GDM1 (cell line): ENCODE results near the gene EPHX1.
"Not testable (repeated sequence)": the region's sequence is repeated elsewhere in the genome, so short reads cannot be mapped to it uniquely, and the experiment has no call there.

ENCODE experiments used
- DNase-seq: peaks from one replicate; lab custom pipeline; 2025; lab: John Stamatoyannopoulos, UW

EPHX1 gene

DNA sequence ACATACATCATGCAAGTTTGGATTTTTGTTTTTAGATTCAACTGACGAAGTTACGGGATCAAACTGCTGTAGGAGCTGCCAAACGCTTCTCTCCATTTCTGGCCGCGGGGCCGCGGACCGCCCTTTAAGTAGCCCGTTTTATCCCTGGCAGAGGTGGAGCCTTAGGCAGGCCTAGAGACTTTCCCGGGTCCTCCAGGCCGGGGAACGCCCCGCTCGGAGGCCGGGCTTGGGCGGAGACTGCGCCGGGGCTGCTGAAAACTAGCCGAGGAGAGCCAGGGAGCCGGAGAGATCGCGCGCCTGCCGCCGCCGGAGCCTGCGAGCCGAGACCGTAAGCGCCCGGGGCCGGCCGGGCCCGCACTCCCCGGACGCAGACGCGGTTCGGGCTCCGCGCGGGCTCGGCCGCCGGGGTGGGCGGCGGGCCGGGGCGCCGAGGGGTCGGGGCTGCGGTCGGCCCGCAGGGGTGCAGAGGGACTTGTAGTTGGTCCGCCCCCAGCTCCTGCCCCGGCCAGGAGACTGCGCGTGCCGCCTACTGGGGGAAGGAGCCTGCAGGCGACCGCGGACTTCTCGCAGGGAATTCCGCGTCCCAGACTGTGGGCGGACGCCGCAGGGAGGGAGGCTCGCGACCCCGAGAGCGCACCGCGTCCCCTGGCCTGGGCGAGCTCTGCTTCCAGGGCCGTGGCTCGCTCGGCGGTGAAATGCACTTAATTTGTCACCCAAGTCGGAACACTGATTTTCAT lies at the start of gene EPHX1:
EPHX1 (plus strand) TSS at position 283 of the 737 bp plus-strand sequence. CDS start 18,606 bp downstream, outside the sequence.
- DNase-seq = peak; percentile 81

DNA sequence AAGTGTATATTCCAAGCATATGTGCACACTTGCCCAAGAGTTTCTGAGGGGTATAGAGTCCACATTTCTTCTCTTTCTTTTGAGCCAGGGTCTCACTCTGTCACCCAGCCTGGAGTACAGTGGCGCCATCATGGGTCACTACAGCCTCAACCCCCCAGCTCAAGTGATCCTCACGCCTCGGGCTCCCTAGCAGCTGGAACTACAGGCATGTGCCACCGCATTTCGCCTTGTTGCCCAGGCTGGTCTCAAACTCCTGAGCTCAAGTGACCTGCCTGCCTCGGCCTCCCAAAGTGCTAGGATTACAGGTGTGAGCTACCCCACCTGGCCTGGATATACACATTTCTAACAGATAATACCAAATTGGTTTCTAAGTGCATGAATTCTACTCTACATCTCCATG lies 49.4 kb upstream of the EPHX1 start:
- no peak for DNase-seq

DNA sequence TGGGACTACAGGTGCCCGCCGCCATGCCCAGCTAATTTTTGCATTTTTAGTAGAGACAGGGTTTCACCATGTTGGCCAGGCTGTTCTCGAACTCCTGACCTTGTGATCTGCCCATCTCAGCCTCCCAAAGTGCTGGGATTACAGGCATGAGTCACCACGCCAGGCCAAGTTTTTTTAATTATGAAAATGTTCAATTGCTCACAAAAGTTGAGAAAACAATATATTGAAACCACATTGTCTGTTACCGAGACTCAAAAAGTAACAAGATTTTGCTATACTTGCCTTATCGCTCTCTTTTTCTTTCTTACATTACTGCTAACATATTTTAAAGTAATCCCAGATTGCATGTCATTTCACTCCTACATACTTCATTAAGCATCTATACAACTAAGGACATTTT lies 48.5 kb upstream of the EPHX1 start:
- DNase-seq = not testable (repeated sequence)

DNA sequence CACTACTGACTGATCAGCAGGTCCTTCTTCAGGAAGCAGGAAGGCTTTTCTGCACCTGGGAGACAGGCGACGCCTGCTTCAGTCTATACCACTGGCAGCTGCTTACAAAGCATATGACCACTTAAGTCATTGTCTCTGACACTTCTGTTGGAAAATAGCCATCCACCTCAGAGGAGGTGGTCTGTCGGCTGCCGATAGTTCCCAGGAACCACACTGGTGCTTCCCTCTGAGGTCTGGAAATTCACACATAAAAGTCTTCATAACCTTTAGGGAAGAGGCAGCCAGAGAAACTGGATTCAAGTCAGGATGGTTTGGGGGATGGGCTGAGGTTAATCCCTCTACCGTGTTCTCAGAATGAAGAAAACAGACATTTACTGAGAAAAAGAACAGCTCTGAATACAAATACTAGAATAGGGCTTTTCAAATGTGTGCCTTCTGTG lies 47.9 kb upstream of the EPHX1 start:
- DNase-seq = no peak

DNA sequence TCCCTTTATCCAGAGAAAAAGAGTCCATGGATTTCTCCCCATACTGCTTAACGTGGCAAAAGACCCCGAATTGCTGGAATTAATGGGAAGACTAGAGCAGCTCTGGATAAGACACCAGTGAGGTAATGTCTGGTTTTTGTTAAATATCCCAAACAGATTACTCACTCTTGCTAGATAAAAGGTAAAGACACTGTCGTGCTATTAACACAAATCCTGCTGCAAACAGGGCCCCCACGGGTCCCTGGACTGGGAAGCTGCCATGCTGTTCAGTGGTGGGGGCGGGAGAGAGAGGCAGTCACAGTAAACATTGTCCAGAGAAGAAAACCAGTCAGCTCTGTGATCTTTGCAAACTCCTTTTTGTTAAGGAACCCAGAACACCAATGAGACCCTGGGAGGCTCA lies 47.5 kb upstream of the EPHX1 start:
- no peak for DNase-seq

DNA sequence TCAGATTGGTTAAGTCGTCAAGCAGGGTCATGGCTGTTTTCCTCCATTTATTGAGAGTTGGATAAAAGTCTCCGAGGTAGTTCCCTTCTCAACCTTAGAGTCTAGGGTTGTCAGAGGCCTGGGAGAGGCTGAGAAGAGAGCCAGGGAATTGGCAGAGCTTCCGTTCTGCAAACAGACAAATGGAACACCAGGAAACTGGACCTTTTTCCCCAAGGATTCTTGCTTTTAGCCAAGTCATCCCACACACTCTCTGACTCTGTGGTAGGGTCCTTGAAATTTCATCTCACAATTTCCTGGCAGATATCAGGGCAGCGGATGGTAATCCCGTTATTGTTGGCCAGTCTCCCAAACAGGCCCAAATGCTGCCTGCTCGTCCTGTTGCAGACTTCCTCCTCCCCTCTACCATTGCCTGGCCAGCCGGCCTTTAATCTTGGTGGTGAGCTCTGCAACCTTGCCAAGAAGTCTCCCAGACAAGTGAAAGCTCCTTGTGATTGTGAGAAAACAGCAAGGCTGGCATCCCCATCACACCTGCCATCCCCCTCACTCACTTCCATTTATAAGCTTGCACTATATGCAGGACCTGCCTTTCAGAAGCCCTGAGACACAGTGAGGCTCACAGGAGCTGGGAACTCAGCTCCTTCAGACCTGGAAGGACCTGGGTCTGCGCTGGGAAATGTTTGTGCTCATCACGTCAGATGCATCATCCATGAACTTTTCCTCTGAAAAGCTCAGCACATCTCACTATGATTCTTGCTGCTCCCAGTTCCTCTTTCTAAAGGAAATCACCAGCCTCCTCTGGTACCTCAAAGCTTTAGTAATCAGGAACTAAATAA lies 46.0 kb upstream of the EPHX1 start:
- no peak for DNase-seq

DNA sequence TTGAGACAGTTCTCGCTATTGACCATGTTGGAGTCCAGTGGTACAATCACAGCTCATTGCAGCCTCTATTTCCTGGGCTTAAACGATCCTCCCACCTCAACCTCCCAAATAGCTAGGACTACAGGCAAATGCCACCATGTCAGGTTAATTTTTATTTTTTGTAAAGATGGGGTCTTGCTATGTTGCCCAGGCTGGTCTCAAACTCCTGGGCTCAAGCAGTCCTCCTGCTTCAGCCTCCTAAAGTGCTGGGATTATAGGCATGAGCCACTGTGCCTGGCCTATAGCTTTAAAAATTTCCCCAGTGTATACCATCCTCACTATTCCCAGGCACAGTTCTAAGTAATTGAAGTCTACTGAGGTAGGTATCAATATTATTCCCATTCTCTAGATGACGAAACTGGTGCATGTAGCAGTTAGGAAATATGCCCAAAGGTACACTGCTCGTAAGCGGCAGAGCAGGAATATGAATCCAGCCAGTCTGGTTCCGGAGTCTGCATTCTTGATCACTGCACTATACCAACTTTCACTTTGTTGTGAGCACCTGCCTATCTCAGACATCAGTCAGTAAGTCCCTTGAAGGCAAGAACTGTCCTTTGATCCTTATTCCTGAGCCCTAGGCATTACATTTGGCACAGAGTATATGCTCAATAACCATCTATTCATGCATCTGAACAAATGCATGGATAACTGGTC lies 43.8 kb upstream of the EPHX1 start:
- DNase-seq = no peak

DNA sequence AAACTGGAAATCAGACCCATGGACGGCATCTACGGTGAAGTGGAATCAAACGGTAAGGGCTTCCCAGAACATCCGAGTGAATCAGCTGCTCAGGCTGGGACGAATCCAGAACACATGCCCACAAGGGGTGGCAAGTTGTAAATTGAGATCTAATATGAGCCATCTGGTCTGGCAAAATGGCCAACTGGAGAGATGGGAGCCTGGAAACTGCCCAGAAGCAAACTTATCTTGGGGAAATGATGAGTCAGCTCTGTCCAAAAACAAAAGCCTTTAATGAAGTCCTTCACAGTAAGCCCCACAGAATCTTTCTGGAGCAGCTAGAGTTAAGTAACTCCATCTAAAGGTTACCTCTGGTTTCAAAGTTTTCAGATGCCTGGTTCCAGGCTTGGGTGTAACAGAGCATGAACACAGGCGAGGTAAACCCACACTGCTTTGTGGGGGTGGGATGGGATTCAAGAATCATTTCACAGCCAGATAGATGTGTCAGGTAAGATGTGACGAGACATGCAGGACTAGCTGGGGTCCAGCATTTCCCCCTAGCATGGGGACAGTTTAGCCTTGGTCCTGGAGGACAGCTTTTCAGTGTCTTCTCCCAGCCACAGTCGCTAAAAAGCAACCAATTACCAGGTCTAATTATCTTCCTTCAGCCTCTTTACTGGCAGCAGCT lies 42.8 kb upstream of the EPHX1 start:
- DNase-seq = no peak

DNA sequence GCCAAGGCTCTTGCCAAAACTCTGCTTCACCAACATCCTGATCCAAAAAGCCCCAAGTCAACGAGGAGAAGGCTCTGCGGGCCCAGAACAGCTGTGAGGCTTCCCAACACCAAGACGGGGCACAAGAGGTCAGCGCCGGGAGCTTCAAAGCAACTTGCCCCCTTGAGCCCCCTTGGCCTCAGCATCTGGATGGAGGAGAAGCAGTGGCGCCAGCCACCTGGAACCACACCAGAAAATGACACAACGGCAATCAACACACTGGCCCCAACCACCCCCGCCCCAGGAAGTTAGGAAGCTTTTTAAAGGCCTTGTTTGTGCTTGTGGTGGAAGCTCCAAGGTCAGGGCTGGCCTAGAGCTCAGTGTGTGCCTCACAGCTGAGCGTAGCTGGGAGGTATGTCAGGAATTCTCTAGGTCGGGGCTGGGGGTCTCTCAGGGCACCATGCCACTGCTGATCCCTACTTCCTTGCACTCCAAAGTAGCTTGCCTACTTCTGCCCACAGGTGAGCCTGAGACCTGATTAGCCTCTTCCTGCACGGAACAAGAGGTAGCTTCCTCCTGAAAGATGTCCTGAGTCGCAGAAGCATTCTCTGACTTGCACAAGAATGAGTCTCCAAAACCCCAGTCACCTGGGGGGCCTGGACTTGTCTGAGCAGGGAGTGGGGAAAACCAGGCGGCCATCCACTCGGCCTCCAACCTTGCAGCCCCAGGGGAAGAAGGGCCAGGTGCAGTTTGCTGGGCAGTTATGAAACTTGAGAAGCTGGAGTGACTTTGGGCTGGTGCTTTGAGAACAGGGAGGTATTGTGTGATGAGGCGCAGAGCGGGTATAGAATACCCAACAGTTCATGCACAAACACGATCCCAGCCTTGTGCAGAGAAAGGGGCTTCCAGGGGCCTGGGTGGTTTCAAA lies 42.0 kb upstream of the EPHX1 start:
- no peak for DNase-seq

DNA sequence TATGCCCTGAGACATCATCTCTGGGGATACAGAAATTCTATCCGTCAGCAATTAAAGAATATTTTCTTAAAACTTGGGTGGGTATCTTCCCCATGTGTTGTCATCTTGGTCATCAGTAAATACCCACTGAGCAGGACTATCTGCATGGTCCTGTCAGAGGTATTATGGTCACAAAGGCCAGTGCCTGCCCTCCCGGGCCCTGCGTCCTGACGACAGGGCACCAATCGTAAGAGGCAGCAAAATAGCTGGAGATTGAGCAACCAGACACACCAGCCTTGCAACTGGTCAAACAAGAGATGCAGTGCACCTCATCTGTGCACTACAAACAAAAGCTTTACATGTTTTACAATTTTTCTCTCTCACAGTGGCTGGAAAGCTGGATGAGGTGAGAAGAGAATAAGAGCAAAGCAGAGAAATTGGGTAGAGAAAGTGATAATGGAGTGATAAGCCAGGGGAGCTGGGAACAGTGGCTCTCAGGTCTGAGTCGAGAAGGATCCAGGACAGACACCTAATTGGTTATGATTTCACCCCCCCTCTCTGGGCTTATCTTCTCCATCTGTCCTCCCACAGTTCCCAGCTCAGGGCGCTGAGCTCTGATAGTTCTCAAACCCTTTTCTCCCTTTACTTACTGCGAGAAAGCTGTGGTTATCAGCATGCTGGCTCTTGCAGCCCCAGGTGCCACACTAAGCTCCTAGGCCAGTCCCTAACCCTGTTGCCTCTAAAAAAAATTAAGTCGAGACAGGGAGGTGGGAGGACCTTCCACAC lies 41.1 kb upstream of the EPHX1 start:
- DNase-seq = no peak

DNA sequence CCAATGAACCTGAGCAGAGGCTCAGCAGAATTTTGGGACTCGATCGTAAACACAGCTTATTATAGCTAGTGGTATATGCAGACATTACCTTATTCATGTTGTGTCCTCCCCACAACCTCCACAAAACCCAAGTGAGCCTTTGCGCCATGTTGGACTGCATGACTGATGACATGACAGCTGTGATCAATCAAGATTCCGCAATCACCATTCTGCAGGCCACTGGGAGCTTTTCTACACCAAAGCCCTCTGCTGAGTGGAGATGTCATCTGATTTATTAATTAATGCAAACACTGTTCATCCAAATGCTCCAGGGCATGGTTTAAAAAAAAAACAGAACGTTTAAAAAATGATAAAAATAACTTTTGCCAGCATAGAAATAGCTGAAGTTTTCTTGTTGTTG lies 40.2 kb upstream of the EPHX1 start:
- no peak for DNase-seq

DNA sequence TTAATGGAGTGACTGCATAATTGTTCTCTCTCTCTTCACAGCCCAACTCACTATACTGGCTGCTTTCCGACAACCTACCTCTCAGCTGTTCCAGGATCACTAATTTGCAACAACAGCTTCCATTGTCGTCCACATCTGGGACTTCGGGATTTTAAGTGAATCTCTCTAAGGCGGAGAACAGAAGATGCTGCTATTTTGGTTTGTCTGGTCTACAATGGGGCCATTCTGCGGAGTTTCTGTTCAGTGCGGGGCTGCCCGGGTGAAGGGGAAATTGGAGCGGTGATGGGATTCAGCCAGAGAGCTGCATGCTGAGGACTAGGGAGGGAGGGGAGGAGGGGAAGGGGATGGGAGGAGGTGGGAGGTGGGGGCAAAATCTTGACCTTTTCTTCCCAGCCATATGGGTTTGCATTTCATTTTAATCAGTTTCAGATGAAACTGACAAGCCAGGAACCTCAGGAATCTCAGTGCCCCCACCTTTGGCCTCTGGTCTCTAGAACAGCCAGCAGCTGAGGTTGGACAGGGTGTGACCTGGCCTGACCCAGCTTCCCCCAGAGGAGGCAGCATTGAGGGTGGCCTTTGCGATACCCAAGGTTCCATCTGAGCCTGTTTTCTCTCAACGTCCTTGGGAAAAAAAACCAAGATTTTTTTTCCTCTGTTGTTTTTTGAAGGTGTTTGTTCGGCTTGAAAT lies 39.2 kb upstream of the EPHX1 start:
- no peak for DNase-seq

DNA sequence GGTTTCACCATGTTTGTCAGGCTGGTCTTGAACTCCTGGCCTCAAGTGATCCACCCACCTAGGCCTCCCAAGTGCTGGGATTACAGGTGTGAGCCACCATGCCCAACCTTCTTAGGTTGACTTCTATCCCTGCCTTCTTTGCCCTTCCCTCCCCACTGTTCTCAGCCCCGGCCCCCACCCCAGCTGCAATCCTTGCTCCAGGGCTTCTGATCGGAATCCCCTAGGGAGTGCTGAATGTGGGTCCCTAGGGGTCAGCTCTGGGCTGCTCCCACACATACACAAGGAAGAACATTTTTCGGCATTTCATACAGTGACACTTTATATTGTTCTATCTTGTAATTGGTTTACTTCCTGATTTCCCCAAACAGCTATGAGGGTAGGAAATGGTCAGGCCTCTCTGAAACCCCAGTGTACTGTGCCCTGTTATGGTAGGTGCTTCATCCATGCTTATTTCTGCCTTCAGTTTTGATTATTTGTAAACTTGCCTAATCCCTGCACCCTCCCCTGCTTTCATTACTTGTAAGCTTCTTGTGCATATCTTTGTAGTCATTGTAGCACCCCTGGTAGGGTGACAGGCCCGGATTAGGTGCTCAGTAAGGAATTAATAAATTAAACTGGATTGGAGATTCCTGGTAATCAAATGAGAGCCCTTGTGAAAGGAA lies 38.1 kb upstream of the EPHX1 start:
- DNase-seq = no peak

DNA sequence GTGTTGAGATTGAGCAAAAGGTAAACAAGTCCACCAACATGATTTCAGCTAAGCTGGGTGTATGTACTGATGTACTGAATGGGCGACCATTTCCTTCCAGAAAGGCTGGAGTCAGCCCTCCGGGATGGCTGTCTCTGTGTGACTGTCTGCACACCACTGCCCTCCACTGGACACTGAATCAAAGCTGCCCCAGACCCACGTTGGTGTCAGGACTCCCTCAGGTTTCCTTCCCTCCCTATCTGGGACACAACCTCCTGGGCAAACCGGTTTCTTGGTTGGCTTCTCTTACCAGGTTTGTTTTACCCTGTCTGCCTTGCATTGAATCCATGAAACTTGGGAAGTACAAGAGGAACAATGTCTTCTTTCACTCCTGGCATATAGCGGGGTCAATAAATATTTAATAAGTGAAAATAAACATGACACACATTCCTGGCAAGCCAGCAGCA lies 37.6 kb upstream of the EPHX1 start:
- peak; percentile 76 for DNase-seq

DNA sequence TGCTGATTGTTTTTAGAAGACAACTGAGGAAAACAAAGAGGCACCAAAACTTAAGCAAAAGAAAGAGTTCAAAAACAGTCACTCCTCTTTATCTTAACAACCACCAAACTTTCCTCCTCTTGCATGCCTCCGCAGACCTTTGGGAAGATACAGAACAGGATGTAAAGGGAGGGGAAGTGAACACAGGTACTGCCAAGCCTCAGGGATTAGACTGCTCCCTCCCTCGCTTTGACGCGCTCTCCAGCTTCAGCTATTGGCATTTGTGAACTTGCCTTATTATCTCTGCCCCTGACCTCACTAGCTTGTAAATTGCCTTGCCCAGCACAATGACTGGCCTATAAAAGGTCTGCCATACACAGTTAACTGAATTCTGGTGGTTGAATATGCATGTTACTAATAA lies 37.1 kb upstream of the EPHX1 start:
- no peak for DNase-seq

DNA sequence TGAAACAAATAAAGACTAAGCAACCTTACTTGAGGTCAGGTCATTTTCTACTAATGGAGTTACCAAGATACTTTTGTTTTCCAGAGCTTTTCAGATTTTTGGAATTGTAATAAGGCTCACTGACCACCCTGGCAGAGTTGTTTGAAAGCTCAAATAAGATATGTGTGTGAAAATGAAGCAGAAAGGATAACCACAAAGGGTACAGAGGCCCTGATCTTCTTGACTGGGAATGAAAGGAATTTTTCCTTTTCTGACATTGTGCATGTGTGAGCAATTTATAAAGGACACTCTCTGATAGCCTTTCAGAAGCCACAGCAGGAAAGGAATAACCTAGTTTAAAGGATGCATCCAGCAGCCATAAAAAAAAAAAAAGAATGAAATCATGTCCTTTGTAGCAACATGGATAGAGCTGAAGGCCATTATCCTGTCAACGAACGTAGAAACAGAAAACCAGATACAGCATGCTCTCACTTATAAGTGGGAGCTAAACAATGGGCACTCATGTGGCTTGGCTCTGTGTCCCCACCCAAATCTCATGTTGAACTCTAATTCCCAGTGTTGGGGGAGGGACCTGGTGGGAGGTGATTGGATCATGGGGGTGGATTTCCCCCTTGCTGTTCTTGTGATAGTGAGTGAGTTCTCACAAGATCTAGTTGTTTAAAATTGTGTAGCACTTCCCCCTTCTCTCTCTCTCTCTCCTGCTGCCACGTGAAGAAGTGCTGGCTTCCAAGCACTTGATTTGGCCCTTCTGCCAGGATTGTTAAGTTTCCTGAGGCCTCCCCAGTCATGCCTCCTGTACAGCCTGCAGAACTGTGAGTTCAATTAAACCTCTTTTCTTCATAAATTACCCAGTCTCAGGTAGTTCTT lies 35.4 kb upstream of the EPHX1 start:
- no peak for DNase-seq

DNA sequence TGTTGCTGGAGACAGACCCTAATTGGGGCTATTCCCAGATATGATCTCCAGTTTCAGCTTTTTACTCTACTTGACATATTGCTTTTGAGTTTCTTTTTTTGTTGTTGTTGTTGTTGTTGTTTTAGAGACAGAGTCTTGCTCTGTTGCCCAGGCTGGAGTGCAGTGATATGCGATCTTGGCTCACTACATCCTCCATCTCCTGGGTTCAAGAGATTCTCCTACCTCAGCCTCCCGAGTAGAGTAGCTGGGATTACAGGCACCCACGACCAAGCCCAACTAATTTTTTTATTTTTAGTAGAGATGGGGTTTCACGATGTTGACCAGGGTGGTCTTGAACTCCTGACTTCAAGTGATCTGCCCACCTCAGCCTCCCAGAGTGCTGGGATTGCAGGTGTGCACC lies 33.6 kb upstream of the EPHX1 start:
- no peak for DNase-seq

DNA sequence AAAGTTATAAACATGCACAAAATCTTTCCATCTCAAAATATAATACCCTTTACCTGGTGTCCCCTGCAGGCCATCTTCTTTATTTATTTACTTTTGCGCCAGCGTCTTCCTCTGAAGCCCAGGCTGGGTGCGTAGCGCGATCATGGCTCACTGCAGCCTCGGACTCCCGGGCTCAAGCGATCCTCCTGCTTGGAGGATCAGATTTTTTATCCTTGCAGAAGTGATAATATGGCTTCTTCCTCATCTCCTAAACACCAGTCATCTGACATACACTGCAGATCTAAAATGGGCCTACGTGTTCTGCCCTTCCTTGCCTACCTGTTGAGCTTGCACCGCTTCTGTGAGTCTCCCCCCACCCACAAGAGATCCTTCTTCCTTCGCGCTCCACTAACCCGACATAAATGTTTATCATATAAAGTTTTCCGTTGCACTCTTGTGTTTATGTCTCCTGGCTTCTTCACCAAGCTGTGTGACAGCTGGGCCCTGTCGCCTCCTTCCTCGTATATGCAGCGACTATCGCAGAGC lies 32.8 kb upstream of the EPHX1 start:
- DNase-seq = no peak
